ENCODE results near the gene TBL1XR1. TPM values are rescaled to one million over a fixed set of nuclear protein-coding genes. Genes with fewer than 3 reads are reported as not detected.

TBL1XR1 gene
- total RNA-seq, 1 experiment from 2014 or later: 175 TPM

DNA sequence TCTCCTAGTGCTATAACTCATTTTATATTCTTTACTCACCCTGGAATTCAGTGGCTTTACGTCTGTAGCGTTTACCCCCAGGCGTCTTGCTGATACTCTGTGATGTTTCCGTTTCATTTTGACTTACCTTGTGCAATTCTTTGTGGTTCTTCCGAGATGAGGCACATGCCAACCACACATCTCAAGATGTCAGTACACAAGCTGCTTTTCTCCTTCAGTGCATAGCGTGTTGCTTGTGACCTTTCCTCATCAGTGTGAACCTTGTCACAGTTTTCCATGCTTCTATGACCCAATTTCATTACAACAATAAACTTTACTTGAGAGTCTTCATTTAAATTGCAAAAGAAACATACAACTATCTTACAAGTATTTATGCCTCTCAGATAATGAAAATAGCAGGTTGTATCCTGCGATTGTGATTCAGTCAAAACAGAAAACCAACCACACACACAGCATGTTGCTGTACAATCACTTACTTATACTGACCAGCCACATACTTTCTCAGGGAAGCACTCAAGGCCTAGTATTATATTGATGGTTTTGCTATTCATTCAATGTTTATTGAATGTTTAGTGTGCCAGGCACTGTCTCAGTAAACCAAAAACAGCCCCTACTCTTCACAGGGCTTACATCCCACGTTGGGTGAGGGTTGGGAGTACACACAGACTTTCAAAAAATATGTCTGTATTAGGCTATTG is 4.6 kb upstream of the TBL1XR1 start:
- no peak overlapping the region for H4K91ac ChIP-seq (ENCODE audit: insufficient read length, low read depth, low read length)
- H2BK120ac ChIP-seq (ENCODE audit: low read depth, low read length, poor library complexity, severe bottlenecking): no peak overlapping the region
- H2BK12ac ChIP-seq (ENCODE audit: insufficient read length, low read depth, low read length): no peak overlapping the region
- H2BK15ac ChIP-seq (ENCODE audit: low read depth, low read length): no peak overlapping the region
- H4K20me1 ChIP-seq (ENCODE audit: control insufficient read depth, insufficient read depth, insufficient read length): no peaks in the 10 kb centered on the region
- Mint-ChIP-seq H3K9me3 (peaks cover 13% of the 10 kb centered on the region in 2 experiments), H3K36me3 (ENCODE audit: insufficient read depth in 1 of 3, low read depth in 3 of 3) (peaks cover 0 to 8% (median 0%) of the 10 kb centered on the region in 3 experiments; a peak in 4 of 7 replicates), H3K27ac (no peak overlapping the region), H3K4me1 (peaks cover 19 to 21% of the 10 kb centered on the region in 2 experiments), H3K27me3 (ENCODE audit: low read depth) (no peaks in the 10 kb centered on the region), H3K4me3 (no peak overlapping the region)
- WGBS (ENCODE audit: extremely low coverage, insufficient read length, low lambda C conversion rate): no CpG with 5 or more reads among the region's 8 CpGs
- H3K23ac ChIP-seq (ENCODE audit: insufficient read length, low read depth, low read length): no peak overlapping the region
- H2BK20ac ChIP-seq (ENCODE audit: low read depth, low read length, poor library complexity, severe bottlenecking): no peak overlapping the region
- no peak for DNase-seq
- no peak overlapping the region for H2BK5ac ChIP-seq (ENCODE audit: insufficient read length, low read length)
- H3K27me3 ChIP-seq (ENCODE audit: insufficient read depth, low read length): no peaks in the 10 kb centered on the region
- H3K18ac ChIP-seq (ENCODE audit: insufficient read length, low read depth, low read length): no peak overlapping the region
- H3K23me2 ChIP-seq (ENCODE audit: insufficient read length, low read depth, low read length, poor library complexity, severe bottlenecking): peaks cover 3% of the 10 kb centered on the region
- TF ChIP-seq, protein P1, sequence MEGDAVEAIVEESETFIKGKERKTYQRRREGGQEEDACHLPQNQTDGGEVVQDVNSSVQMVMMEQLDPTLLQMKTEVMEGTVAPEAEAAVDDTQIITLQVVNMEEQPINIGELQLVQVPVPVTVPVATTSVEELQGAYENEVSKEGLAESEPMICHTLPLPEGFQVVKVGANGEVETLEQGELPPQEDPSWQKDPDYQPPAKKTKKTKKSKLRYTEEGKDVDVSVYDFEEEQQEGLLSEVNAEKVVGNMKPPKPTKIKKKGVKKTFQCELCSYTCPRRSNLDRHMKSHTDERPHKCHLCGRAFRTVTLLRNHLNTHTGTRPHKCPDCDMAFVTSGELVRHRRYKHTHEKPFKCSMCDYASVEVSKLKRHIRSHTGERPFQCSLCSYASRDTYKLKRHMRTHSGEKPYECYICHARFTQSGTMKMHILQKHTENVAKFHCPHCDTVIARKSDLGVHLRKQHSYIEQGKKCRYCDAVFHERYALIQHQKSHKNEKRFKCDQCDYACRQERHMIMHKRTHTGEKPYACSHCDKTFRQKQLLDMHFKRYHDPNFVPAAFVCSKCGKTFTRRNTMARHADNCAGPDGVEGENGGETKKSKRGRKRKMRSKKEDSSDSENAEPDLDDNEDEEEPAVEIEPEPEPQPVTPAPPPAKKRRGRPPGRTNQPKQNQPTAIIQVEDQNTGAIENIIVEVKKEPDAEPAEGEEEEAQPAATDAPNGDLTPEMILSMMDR (conservative IDR thresholded peaks at IDR 0.05): no peak
- no peaks in the 10 kb centered on the region for H3K79me1 ChIP-seq (ENCODE audit: insufficient read depth, low read depth, low read length, poor library complexity, severe bottlenecking)
- H2AFZ ChIP-seq (ENCODE audit: low read length): no peak overlapping the region
- no peak overlapping the region for H3K14ac ChIP-seq (ENCODE audit: insufficient read depth, low read length)
- H3K56ac ChIP-seq (ENCODE audit: insufficient read length, low read depth, low read length): no peak overlapping the region
- no peak overlapping the region for H4K5ac ChIP-seq (ENCODE audit: insufficient read length, low read depth, low read length)
- no peak overlapping the region for H3K9ac ChIP-seq (ENCODE audit: extremely low read depth, insufficient read length, low read length)
- H2AK5ac ChIP-seq (ENCODE audit: insufficient read length, low read length): no peak overlapping the region
- no peak overlapping the region for H3K4ac ChIP-seq (ENCODE audit: low read depth, low read length)
- H3K4me2 ChIP-seq (ENCODE audit: insufficient read depth, insufficient read length, low read length): no peak overlapping the region
- 0 out of 2 replicates have a peak, but pooled peaks cover 2% of the 10 kb centered on the region for H3K79me2 ChIP-seq (ENCODE audit: insufficient read depth, low read length)
- H3K9me3 ChIP-seq (ENCODE audit: control insufficient read depth, low read depth, low read length): no peaks in the 10 kb centered on the region
- H3K27ac ChIP-seq (ENCODE audit: insufficient read length, low read depth, low read length): no peak overlapping the region
- no peak overlapping the region for H4K8ac ChIP-seq (replicated peaks; ENCODE audit: insufficient read length, low read depth, low read length)
- peaks cover 9% of the 10 kb centered on the region; the same call in 1 of the 2 replicates for H3K4me1 ChIP-seq (ENCODE audit: insufficient read depth, low read length)
- no peak overlapping the region for H3T11ph ChIP-seq (ENCODE audit: low read length)

All from H9 (cell line).